Measurements from ENCODE around the gene C6orf132.

The C6orf132 gene

DNA sequence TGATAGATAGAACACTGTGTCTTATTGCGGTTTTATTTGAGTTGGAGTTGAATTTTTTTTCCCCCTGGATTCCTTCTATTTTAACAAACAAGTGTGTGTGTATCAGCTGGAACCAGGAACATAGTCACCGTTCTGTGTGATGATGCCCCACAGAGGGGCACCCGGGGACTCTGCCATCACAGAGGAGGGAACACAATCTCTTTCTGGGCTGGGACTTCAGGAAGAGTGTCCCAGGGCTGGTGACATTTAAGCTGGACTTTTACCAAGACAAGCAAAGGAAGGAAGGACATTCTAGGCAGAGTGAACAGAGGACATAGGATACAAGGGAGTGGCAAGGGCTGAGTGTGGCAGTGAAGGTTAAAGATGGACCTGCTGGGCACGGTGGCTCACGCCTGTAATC is 58.9 kb downstream of the C6orf132 start:
- DNase-seq (ENCODE audit: low read depth, low spot score): no peak

DNA sequence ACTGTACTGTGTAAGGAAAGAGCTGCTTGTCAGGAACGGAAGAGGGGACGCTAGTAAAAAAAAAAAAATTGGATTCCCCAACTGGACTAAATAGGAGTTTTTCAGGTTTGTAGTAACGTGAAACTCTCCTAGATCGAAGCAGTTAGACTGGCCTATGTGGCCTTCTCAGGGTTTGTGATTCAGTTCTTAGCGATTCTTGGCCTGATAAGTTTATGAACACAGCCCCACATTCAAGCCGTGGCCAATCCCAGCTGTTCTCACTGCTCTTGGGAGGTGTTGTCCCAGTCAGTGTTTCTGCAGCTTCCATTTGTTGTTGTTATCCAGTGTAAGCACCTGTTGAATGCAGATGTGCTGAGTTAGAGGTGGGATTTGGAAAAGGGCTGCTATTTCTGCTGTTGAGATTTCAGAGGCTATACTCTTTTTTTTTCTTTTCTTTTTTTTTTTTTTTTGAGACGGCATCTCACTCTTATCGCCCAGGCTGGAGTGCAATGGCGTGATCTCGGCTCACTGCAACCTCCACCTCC is 62.4 kb downstream of the C6orf132 start:
- DNase-seq (ENCODE audit: low read depth, low spot score): no peak

DNA sequence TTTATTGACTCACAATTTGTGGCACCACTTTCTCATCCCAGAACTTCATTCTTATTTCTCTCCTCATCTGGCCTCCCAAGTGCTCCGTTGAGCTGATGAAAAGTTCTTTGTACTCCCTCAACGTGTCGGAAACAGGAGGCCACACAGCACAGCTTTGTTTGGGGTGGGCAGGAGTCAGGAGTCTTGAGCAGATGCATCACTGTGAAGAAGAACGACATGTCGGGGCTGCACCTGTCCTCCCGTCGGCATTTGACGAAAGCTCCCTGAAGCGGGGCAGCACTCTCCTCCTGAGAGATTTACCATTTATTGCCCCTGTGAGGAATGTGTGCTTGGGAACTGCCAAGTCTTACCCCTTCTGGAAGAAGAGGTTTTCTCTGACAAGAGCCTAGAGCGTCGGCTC is 64.0 kb downstream of the C6orf132 start:
- no peak for DNase-seq (ENCODE audit: low read depth, low spot score)

DNA sequence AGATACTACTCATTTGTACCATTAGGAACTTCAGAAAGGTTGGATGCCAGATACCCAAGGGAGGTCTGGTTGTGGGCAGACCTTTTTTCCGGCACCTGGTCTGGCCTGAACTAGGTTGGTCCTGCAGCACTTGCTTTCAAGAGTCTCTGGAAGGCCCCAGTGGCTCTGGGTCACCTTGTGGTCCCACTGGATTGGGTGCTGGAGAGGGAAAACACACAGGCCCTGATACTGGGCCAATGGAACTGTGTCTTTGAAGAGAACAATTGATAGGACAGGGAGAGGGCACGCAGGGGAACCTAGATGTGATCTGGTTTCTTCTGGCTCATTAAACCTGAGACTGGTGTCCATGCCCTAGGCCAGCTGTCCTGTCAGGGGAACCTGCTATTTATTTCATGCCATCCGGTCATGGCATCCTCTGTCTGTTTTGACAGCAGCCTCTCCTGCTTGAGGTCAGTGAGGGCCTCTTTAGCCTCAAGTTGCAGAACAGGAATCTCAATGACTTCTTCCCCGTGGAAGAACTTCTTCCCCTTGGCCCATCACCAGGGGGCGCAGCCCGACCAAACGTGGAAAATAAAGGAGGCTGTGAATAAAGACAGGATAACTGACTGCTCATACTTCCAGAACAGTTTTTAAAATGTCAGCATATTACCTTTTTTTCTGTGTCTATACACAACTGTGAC is 67.1 kb downstream of the C6orf132 start:
- DNase-seq (ENCODE audit: low read depth, low spot score): no peak

DNA sequence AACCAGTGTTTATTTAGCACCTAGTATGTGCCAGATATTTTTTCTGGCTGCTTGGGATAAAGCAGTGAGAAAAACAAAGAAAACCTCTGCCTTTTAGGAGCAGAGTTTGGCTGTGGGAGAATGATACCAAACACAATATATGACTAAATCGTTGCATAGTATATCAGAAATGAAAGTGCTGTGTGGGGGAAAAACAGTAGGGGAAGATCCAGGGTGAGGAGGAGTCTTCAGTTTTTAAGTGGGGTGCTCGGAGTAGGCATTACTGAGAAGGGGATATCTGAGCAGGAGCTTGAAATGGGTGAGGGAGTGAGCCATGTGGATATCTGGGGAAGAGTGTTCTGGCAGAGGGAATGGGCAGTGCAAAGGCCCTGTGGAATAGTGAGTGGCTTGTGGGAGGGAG is 69.1 kb downstream of the C6orf132 start:
- DNase-seq (ENCODE audit: low read depth, low spot score): no peak

DNA sequence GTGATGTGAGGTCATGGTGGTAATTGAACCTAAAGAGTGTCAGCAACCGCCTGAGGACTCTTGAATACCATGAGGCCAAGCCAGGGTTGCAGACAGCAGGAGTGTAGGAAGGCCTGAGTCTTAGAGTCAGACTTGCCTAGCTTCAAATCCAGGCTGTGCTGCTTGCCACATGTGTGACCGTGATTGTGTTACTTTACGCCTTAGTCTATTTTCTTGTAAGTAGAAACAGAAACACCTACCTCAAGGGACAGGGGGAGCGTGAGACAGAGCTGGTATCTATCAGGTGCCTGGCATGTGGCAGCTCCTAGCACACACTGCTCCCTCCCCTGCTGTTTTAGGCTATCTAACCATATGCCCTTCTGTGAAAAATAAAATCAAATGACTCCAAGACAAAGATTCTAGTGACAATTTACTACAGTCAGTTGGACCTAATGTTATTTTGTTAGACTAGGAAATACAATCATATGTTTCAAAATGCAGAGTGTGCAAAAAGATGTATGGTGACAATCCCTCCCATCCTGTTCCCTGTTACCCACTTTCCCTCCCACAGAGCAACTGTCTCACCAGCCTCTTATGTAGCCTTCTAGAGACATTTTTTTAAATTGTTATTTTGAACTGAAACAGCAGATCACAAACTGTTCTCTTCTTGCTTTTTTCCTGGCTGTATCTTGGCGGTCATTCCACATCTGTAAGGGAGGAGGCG is 70.4 kb downstream of the C6orf132 start:
- no peak for DNase-seq (ENCODE audit: low read depth, low spot score)

DNA sequence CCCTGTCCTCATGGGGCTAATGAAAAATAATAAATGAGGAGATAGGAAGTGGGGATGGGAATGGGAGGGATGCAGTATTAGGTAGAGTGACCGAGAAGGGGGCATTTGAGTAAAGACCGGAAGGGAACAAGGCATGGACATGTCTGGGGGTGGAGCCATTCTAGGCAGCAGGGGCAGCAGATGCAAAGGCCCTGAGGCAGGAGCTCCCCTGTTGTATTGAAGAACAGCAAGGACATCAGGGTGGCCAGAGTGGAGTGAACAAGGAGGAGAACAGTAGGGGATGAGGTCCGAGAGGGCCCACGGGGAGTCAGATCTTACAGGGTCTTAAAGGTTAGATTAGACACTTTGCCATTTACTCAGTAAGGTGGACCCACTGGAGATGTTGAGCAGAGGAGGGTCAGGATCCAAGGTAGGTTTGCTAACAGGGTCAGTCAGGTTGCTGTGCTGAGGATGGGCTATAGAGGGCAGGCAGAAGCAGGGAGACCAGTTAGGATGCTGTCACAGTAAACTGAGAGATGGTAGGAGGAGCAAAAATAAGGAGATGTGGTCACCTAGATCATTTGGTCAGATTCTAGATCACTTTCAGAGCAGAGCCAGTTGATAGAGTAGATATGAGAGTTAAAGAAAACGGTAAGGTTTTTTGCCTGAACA is 73.4 kb downstream of the C6orf132 start:
- DNase-seq (ENCODE audit: low read depth, low spot score): no peak

DNA sequence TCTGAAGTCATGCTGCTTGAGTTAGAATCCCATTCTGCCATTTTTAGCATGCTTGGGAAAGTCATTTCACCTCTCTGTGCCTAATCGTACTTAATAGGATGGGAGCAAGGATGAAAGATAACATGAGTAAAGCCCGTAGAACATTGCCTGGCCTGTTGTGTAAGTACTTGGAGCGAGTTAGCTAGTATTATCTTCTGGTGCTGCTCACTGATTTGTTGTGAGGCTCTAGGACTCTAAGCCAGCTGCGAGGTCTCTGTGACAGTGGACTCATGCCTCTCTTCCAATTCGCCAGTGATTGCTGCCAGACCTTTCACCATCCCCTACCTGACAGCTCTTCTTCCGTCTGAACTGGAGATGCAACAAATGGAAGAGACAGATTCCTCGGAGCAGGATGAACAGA is 74.2 kb downstream of the C6orf132 start:
- DNase-seq (ENCODE audit: low read depth, low spot score): no peak

DNA sequence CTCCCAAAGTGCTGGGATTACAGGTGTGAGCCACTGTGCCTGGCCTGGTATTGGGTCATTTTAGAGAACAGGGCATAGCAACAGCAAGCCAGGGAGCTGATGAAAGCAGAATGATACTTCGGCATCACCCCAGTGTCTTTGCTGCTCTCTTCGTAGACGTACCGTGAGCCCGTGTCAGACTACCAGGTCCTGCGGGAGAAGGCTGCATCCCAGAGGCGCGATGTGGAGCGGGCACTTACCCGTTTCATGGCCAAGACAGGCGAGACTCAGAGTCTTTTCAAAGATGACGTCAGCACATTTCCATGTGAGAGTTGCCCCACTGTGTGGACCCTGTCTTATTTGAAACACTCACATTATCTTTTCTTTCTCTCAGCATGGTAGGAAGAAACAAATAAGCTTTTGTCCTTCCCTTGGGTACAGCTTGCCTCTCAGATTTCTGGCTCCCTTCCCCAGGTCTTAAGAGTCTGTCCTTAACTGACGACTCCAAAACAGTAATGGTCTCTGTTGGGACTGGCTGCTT is 76.2 kb downstream of the C6orf132 start:
- no peak for DNase-seq (ENCODE audit: low read depth, low spot score)

DNA sequence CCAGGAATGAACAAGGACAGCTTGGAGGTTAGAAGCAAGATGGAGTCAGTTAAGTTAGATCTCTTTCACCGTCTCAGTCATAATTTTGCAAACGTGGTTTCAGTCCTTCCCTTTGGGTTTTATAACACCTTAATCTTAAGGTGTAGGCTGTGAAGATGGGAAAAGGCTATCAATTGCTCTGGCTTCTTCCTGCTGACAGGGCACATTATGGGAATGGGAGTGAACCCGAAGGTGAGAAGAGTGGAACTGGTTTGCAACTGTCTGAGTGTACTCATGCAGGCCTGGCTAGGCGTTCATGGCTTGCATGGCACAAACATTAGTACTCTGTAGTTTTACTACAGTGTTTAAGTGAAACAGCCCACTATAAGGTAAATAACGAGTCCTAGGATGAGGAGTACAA is 82.7 kb downstream of the C6orf132 start:
- DNase-seq (ENCODE audit: low read depth, low spot score): no peak

DNA sequence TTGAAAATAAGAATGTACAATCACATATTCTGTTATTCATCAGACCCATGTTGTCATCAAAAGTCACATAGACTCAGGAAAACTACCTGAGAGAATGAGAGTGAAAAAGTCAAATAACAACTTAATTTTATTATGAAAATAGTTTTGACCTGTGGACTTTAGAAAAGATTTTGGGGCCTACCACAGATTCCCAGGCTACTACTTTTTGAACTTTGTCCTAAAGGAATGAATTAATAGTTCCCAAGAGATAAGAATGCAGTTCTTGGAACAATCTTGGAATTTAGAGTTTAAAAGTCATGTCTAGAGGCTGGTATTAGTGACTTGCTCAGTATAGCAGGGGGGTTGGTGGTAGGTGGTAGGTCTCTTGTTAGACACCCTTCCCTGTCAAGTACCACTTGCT is 88.8 kb downstream of the C6orf132 start:
- DNase-seq (ENCODE audit: low read depth, low spot score): no peak

DNA sequence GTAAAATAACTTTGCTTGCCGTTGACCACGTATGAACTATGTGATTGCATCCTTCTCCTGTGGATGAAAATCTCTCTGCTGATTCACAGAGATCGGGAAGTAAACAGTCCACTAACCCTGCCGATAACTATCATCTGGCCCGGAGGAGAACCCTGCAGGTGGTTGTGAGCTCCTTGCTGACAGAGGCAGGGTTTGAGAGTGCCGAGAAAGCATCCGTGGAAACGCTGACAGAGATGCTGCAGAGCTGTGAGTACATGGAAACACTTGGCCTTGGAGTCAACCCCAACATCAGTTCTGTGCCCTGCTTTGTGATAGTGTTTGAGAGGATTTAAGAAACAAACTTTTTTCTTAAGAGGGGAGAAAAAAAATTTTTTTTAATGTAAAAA is 91.2 kb downstream of the C6orf132 start:
- DNase-seq (ENCODE audit: low read depth, low spot score): no peak

Measured in brain pericyte (primary cell).